NCI-H128 (cell line): ENCODE results near the gene POLH.
"Not testable (repeated sequence)": the region's sequence is repeated elsewhere in the genome, so short reads cannot be mapped to it uniquely, and the experiment has no call there.

ENCODE experiments used
- DNase-seq: peaks from one replicate; lab custom pipeline; 2025; ENCODE audit not compliant: unreplicated experiment; lab: John Stamatoyannopoulos, UW

The POLH gene

DNA sequence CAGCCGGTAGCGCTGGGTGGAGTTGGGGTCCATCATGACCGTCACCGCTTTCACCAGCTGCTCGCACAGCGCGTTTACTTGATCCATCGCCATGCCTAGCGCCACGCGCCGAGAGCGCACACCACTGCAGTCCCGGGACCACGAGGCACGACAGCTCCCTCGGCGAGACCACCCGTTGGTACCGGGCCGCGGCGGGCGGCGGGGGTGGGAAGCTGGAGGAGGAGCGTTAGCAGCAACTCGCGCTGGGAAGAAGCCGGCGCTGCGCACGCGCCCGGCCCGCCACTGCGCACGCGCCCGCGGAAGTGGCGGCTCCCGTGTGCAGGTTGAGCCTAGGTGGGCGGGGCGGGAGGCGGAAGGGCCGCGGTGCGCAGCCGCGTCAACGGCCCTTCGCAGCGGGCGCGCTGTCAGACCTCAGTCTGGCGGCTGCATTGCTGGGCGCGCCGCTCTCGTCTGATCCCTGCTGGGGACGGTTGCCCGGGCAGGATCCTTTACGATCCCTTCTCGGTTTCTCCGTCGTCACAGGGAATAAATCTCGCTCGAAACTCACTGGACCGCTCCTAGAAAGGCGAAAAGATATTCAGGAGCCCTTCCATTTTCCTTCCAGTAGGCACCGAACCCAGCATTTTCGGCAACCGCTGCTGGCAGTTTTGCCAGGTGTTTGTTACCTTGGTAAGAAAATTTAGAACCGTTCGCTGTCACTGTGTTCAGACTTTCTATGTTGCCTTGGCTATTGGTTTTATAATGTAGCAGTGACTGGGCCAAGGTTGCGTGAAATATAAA lies at the start of gene POLH, which contains the start of gene XPO5:
POLH (plus strand) TSS at position 414 of the 780 bp plus-strand sequence. CDS start 6,135 bp downstream, outside the sequence.
XPO5 (minus strand) TSS at position 267 of the 780 bp plus-strand sequence; CDS start at position 93, 174 bp downstream.
- DNase-seq = peak; percentile 71

DNA sequence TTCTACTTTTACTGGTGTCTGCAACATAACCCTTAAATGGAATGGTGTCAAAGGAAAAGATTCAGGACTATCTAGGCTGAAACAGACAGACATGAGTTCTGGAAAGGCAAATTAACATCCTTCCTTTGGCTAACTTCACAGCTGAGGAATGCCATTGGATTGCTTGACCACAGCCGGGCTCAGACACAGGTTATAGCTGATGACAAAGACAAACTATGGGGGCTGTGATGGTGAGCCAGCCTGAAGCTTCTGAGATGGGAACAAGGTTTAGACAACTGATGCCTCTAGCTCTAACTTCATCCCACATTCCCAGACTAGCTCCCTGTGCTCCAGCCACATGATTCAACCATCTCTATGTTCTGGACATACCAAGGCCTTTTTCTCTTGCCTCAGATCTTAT lies 43.8 kb upstream of the POLH start:
- no peak for DNase-seq

DNA sequence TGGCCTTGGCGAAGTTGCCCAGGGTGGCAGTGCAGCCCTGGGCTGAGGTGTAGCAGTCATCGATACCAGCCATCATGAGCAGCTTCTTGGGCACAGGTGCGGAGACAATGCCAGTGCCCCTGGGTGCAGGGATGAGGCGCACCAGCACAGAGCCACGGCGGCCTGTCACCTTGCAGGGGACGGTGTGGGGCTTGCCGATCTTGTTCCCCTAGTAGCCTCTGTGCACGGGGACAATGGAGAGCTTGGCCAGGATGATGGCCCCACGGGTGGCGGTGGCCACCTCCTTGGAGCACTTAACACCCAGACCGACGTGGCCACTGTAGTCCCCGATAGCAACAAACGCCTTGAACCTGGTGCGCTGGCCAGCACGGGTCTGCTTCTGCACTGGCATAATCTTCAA lies 37.0 kb upstream of the POLH start:
- not testable (repeated sequence) for DNase-seq

DNA sequence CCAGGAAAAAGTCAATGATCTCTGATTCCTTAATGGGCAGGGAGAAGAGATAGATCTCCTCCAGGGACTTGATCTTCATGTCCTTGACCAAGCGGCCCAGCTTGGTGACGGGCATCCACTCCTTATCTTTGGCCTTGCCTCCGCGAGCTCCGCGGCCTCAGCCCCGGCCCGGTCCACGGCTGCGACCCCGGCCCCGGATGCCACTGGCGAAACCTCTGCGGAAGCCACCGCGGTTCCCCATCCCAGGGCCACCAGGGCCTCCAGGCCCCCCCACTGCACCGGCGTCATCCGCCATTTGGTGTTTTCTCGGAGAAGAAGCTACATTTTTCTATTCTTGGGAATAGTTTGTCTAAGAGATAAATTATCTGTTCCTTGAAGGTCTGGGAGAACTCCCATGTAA lies 36.6 kb upstream of the POLH start:
- DNase-seq = not testable (repeated sequence)

DNA sequence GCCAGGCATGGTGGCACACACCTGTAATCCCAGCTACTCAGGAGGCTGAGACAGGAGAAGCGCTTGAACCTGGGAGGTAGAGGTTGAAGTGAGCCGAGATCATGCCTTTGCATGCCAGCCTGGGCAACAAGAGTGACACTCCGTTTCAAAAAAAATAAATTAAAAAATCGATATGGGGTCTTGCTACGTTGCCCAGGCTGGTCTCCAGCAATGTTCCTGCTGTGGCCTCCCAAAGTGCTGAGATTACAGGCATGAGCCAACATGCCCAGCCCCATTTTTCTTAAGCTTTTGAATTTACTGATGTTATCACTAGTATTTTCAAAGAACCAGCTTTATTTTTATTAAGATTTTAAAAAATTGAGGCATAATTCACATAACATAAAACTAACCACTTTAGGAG lies 35.5 kb upstream of the POLH start:
- DNase-seq = no peak

DNA sequence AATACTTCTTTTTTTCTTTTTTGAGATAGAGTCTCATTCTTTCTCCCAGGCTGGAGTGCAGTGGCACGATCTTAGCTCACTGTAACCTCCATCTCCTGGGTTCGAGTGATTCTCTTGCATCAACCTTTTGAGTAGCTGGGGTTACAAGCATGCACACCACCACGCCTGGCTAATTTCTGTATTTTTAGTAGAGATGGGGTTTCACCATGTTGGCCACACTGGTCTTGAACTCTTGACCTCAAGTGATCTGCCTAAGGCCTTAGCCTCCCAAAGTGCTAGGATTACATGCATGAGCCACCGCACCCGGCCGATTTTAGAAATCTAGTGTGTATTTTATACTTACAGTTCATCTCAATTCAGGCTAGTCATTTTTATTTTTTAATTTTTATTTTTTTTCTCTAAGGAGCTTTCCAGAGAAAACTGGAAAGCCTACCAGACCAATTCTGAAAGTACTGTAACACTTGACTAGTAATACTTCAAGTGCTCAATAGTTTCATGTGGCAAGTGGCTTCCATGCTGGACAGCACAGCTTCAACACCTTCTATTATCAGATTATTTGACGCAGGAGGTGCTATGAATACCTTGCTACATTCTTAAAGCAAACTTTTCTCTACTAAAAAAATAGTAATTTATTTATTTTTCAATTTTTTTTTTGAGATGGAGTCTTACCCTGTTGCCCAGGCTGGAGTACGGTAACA lies 34.1 kb upstream of the POLH start:
- DNase-seq = no peak

DNA sequence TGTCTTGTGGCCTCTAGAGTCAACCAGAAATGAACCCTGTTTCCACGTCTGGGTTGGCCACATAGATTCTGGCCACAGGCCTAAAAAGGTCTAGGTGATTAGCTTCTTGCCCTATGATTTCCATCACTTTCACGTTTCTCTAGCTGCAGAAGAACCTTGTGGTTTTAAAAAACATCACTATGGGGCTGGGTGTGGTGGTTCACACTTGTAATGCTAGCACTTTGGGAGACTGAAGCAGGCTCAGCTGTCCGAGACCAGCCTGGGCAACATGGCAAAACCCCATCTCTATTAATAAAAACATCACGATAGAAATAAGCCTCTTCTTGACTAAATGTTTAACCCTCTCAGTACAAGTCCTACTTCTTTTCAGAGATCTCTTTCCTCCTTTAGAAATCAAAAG lies 31.5 kb upstream of the POLH start:
- DNase-seq = no peak

DNA sequence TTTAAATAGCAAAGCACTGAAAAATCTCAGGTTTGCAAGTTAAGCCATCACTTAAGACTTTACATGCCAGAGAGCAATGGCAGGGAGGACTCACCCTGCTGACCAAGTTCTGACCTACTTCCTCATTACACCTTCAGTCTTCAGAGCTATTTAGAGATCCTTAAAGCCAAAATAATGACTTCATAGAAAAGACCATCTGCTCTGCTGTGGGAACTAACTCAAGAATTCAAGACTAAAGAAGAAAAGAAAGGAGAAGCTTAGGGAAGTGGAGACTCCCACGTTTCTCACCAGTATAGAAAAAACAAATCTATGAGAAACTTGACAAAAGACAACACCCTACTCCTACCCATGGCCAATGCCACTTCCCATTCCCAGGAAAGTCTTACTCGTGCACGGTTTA lies 28.8 kb upstream of the POLH start:
- no peak for DNase-seq

DNA sequence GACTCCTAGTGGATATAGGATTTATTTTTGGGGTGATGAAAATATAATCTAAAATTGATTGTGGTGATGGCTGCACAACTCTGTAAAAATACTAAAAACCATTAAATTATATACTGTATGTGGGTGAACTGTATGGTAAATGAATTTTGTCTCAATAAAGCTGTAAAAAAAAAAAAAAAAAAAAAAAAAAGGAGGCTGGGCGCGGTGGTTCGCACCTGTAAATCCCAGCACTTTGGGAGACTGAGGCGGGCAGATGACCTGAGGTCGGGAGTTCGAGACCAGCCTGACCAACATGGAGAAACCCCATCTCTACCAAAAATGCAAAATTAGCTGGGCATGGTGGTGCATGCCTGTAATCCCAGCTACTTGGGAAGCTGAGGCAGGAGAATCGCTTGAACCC lies 18.4 kb upstream of the POLH start:
- DNase-seq = not testable (repeated sequence)

DNA sequence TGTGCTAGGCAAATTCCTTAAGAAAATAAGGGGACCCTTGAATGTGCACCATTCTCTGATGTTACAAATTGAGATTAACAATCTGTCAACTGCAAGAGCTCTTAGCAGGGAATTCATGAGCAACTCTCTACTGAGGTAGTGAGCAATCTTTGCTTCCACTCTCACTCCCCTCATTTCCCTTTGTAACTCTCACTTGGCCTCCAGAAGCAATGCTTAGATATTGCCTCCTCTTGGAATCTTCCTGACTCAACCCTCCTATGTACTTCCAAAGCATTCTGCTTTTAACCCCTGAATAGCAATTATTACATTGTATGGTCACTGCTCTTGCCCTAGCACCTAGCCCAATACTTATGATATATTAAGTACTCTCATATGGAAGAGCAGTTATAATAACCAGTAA lies 16.7 kb upstream of the POLH start:
- DNase-seq = no peak

DNA sequence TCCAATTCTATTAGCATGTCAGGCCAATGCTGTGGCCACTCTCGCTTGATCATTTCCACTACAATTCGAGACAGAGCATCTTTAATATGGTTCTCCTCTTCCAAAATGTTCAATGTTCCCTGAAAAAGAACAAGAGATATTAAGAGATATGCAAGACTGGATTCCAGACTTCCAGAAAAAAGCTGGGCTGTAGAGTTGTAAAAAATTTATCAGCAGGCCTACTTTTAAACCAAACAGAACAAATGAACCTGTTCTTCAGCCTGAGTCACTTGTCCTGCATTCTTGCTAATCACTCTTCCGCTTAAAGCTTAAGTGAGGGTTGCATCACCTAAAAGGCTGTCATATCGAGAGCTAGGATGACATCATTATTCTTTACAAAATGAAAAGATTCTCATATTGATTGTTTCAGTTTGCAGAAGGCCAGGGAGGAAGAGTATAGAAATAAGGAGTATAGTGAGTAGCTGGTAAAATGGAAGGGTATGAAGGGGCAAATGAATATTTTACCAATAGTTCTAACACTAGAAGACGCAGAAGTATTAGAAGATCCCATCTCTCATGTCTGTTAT lies 5.0 kb upstream of the POLH start:
- DNase-seq = no peak

DNA sequence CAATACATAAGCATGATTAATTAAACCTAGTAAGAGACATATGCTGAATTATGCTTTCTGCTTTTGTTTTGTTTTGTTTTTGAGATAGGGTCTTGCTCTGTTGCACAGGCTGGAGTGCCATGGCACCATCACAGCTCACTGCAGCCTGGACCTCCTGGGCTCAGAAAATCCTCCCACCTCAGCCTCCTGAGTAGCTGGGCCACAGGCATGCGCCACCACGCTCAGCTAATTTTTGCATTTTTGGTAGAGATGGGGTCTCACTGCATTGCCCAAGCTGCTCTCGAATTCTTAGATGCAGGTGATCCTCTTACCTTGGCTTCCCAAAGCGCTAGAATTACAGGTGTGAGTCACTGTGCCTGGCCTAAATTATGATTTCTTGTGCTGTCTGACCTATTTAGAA lies 4.0 kb upstream of the POLH start:
- DNase-seq = no peak

DNA sequence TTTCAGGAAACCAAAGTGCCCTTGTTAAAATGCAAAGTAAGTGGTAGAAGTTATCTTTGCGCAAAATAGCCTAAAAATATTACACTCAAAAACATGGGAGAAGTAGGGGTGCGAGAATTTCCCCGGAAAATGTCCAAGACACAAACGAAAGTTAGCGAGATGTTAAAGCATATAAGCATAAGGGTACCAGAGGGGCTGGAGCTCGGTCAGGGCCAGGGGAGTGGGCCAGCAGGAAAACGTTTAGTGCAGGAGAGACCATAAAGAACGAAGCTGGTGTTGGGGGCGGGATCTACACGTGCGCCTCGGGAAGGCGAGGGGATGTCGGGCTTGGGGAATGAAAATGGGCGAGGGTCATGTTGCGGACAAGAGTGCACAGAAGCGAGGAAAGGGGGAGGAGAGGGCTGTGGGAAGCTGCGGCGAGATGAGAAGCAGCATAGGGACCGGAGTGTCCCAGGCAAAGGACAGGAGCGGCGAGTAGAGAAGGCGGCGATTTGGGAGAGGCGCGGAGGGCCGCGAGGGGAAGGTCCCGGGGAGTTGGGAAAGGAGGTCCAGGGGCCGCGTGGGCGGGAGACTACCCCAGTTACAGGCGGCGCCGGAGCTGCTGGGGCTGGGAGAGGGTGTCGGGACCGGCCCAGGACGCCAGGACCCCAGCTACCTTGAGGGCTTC lies 747 bp upstream of the POLH start:
- DNase-seq = no peak

DNA sequence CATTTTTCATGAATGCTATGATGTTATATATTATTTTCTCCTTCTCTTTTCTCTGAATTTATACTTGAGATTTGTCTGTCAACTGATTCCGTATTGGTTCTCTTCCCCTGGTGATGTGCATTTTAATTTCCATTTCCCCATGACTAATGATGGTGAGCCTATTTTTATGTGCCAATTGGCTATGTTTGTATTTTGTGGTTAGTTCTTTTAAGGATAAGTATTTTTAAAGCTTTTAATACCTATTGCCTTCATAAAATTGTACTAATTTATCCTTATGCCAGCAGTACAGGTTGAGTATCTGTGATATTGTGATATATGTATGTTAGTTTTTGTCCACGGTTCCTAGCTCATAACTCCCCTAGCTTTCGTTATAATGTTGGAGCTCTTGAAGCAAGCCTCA lies 2.8 kb downstream of the POLH start:
- DNase-seq = no peak

DNA sequence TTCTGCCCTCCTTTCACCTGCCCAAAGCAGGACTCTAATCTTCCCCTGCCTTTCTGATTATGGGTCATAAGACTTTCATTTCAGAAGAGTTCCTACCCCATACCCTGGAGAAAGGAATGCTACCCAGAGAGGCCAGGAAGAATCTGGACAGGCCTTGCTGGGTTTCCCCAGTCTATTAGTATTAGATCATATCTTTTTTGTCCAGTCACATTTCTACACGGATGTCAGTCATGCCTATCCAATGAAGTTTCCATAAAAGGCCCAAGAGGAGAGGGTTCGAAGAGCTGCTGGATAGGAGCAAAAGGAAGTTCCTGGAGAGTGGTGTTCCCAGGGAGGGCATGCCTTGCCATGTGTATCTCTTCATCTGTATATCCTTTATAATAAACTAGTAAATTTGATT lies 3.2 kb downstream of the POLH start:
- no peak for DNase-seq

DNA sequence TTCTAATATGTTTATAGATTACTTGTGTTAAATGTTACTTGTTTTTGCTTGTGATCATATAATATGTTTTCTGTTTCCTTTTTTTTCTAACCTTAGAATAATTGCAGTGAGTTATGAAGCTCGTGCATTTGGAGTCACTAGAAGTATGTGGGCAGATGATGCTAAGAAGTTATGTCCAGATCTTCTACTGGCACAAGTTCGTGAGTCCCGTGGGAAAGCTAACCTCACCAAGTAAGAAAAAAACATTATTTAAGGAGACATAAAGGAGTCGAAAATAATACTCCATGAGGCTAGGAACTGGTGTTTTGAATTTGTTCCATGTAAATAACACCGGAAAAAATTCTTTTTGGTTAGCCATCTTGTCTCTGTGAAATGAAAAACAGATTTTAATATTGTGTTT lies 6.9 kb downstream of the POLH start:
- DNase-seq = no peak

DNA sequence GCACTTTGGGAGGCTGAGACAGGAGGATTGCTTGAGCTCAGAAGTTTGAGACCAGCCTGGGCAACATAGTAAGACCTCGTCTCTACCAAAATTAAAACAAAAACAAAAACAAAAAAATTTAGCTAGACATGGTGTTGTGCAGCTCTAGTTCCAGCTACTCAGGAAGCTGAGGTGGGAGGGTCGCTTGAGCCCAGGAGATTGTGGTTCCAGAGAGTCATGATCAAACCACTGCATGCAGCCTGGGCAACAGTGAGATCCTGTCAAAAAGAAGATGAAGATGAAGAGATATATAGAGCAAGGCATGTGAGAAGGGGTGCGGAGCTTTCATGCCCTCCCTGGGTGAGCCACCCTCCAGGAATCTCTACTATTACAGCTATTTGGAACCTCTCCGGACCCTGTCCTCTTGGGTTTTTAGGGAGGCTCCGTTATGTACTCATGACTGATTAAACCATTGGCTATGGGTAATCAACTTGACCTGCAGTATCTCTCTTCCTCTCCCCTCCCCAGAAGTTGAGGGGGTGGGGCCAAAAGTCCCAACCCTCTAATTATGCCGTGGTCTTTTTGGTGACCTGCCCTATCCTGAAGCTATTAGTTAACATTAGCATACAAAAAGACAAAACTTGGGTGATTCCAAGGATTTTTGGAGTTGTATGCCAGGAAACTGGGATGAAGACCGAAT lies 9.0 kb downstream of the POLH start:
- DNase-seq = no peak

DNA sequence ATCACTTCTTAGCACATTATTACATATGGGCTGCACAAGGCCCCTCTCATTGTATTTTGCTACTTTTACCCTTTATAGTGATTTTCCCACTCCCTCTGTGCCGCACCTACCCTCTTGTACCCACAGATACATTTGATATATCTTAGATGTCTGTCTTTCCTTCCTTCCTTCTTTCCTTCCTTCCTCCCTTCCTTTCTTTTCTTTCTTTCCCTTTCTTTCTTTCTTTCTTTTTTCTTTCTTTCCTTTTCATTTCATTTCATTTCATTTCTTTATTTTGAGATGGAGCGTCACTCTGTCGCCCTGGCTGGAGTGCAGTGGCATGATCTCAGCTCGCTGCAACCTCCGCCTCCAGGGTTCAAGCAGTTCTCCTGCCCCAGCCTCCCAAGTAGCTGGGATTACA lies 12.2 kb downstream of the POLH start:
- DNase-seq = no peak

DNA sequence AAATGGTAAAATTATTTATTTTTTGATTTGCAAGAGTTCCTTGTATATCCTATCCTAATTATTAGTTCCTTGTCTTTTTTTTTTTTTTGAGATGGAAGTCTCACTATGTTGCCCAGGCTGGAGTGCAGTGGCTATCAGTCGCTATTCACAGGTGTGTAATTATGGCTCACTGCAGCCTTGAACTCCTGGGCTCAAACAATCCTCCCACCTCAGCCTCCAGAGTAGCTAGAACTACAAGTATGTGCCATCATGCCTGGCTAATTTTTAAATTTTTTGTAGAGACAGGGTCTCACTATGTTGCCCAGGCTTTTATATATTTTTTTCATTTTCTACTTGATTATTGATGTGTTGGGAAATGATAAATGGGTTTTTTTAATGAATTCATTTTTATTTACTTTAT lies 13.6 kb downstream of the POLH start:
- not testable (repeated sequence) for DNase-seq

DNA sequence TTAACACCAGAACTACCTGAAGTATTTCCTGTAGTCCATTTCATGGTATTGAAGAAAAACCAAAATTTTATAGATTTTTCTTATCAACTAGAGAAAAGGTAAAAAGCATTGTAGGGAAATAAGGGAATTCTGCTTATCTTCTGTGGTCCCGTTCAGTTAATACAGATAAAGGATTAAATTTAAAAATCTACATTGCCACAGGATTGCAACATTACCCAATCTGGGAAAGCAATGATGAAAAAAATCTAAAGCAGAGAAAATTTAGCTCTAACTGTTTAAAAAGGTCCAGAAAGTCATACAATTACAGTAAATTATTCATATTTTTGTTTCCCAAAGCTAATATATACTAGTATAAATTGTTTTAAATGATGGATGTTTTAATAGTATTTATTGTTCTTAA lies 18.0 kb downstream of the POLH start:
- no peak for DNase-seq

DNA sequence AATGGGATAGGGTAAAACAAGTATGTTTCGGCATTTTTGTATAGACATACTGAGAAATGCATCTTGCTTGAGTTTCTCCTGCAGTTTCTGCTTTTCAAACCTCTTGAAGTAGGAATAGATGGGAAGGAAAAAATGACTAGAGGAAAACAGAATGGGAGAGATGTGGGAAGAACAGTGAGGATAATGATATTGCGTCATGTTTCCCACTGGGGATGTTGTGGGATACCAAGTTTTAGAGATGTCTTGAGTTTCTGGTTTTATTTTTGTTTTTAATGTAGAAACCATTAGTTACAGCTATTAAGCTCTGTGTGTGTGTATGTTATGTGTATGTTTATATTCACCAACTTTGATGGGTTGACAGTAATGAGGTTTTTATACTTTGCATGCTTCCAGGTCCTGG lies 24.6 kb downstream of the POLH start:
- no peak for DNase-seq
